Breast epithelium (tissue), 3 donors: ENCODE data around the gene GOLGA8B.
"Not testable (repeated sequence)": the region's sequence is repeated elsewhere in the genome, so short reads cannot be mapped to it uniquely, and the experiment has no call there.

Source experiments
- POLR2A ChIP-seq: fragments of 450-650 bp; IDR thresholded peaks from one replicate; pipeline ENCODE4 v1.6.1; 2016; ENCODE audit warnings: antibody characterized with exemption, mild to moderate bottlenecking, moderate library complexity
- TF ChIP-seq, protein P1 (sequence below), 3 donors: fragments of 450-650 bp; IDR thresholded peaks; one replicate each; pipeline ENCODE4 v1.5.1; 2016 to 2017; ENCODE audit warnings: antibody characterized with exemption in 3 of 3, mild to moderate bottlenecking in 3 of 3, moderate library complexity in 3 of 3

DNA sequence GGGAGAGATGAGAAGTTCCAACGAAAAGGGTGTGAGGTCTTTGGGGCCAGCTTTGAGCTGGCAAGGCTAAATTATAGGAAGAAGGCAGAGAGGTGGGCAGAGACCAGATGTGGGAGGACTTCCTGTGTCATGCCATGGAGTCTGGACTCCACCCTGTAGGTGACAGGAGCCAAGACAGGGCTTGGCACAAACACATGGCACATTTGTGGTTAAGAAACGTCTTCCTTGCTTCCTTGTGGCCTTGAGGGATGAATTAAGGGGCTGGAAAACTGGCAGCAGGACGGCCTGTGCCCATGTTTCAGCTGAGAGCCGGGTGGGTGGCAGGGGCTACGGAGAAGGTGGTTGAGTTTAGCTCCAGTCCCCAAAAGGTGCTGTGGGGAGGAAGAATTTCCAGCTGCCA, 18.7 kb downstream of the GOLGA8B start:
- TF ChIP-seq, protein P1, sequence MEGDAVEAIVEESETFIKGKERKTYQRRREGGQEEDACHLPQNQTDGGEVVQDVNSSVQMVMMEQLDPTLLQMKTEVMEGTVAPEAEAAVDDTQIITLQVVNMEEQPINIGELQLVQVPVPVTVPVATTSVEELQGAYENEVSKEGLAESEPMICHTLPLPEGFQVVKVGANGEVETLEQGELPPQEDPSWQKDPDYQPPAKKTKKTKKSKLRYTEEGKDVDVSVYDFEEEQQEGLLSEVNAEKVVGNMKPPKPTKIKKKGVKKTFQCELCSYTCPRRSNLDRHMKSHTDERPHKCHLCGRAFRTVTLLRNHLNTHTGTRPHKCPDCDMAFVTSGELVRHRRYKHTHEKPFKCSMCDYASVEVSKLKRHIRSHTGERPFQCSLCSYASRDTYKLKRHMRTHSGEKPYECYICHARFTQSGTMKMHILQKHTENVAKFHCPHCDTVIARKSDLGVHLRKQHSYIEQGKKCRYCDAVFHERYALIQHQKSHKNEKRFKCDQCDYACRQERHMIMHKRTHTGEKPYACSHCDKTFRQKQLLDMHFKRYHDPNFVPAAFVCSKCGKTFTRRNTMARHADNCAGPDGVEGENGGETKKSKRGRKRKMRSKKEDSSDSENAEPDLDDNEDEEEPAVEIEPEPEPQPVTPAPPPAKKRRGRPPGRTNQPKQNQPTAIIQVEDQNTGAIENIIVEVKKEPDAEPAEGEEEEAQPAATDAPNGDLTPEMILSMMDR (IDR thresholded peaks at IDR 0.05): not testable (repeated sequence)
- not testable (repeated sequence) for TF ChIP-seq POLR2A
